Smooth muscle cell (in vitro differentiated cells): ENCODE results near the gene EIF4E3. TPM values are rescaled to one million over a fixed set of nuclear protein-coding genes. Genes with fewer than 3 reads are reported as not detected.

Experiments used
- DNase-seq: peaks from one replicate; lab custom pipeline; 2025; ENCODE audit not compliant: unreplicated experiment; lab: John Stamatoyannopoulos, UW
- H2AFZ ChIP-seq: fragments of 200-600 bp; sonication (generic); 2 replicates; pipeline ENCODE4 v1.6.0; 2016; ENCODE audit warnings: antibody characterized with exemption, low read depth, mild to moderate bottlenecking
- H3F3A ChIP-seq: fragments of 200-600 bp; sonication (generic); 2 replicates; pipeline ENCODE4 v1.6.0; 2017; ENCODE audit warnings: antibody characterized with exemption, low read depth
- H3K27ac ChIP-seq: fragments of 200-600 bp; sonication (generic); 2 replicates; pipeline ENCODE4 v1.5.1; 2016; ENCODE audit warnings: low read depth, mild to moderate bottlenecking
- H3K27me3 ChIP-seq: fragments of 200-600 bp; sonication (generic); 2 replicates; pipeline ENCODE4 v1.6.1; 2016; ENCODE audit warnings: low read depth, mild to moderate bottlenecking
- H3K36me3 ChIP-seq: fragments of 200-600 bp; sonication (generic); 2 replicates; pipeline ENCODE4 v1.5.1; 2016; ENCODE audit warnings: low read depth
- H3K4me1 ChIP-seq: fragments of 200-600 bp; sonication (generic); 2 replicates; pipeline ENCODE4 v1.5.1; 2016; ENCODE audit warnings: low read depth
- H3K4me2 ChIP-seq: fragments of 200-600 bp; sonication (generic); 2 replicates; pipeline ENCODE4 v1.6.0; 2016; ENCODE audit warnings: mild to moderate bottlenecking
- H3K4me3 ChIP-seq: fragments of 200-600 bp; sonication (generic); 2 replicates; pipeline ENCODE4 v1.5.1; 2016; ENCODE audit warnings: mild to moderate bottlenecking
- H3K79me2 ChIP-seq: fragments of 200-600 bp; sonication (generic); 2 replicates; pipeline ENCODE4 v1.6.0; 2016; ENCODE audit warnings: low read depth, mild to moderate bottlenecking
- H3K9ac ChIP-seq: fragments of 200-600 bp; sonication (generic); 2 replicates; pipeline ENCODE4 v1.6.0; 2016; ENCODE audit warnings: low read depth
- H3K9me3 ChIP-seq: fragments of 200-600 bp; sonication (generic); replicated peaks from 2 replicates; pipeline ENCODE4 v1.5.1; 2016; ENCODE audit warnings: low read depth
- H4K20me1 ChIP-seq: fragments of 200-600 bp; sonication (generic); 2 replicates; pipeline ENCODE4 v1.6.0; 2016; ENCODE audit warnings: low read depth
- CTCF ChIP-seq: fragments of 200-600 bp; sonication (generic); IDR thresholded peaks from 2 replicates; pipeline ENCODE4 v1.5.1; 2017; ENCODE audit warnings: borderline replicate concordance, mild to moderate bottlenecking, antibody characterized with exemption; ENCODE audit not compliant: insufficient read depth, poor library complexity, severe bottlenecking
- WGBS: methylation state at CpG from one replicate; pipeline ENCODE4 v1.1.7; 2016; ENCODE audit warnings: low lambda C conversion rate; 5-methylcytosine and 5-hydroxymethylcytosine counted together
- polyA plus RNA-seq: library from polyadenylated mRNA; unstranded; fragments of >200 nt; fragmentation: Nextera tagmentation; extraction: Ambion mirVana; gene quantifications from 2 replicates; pipeline ENCODE4 v1.2.1, GENCODE V29; 2016
- total RNA-seq: library from RNA; depleted of rRNA; stranded (reverse); fragments of >200 nt; gene quantifications from 2 replicates; pipeline ENCODE4 v1.2.3, GENCODE V29; 2014

The EIF4E3 gene
- total and polyA plus RNA-seq, 2 experiments from 2014 or later = 2.3 to 3.5 TPM

- H3K36me3 ChIP-seq = peaks cover 7% of the 10 kb centered on the region
- H3K9me3 ChIP-seq = peaks cover 17% of the 10 kb centered on the region
- no peak overlapping the region for H3K4me3 ChIP-seq
- no peak for TF ChIP-seq CTCF
- H3K79me2 ChIP-seq = no peaks in the 10 kb centered on the region
- no peak for DNase-seq
- no peak overlapping the region for H3K27ac ChIP-seq
- H4K20me1 ChIP-seq = no peaks in the 10 kb centered on the region
- H2AFZ ChIP-seq = no peak overlapping the region
- H3K4me2 ChIP-seq = no peak overlapping the region
- H3K9ac ChIP-seq = no peak overlapping the region
- H3K27me3 ChIP-seq = peaks cover 2% of the 10 kb centered on the region
- H3K4me1 ChIP-seq = no peaks in the 10 kb centered on the region
- H3F3A ChIP-seq = no peaks in the 10 kb centered on the region
- WGBS = 90% methylated on average over 3 of the region's 3 CpGs
These were observed 19.5 kb upstream of the EIF4E3 start for GRCh38 chr3:71744738-71745137.

- TF ChIP-seq CTCF = no peak
- no peaks in the 10 kb centered on the region for H3K27me3 ChIP-seq
- H3F3A ChIP-seq = no peaks in the 10 kb centered on the region
- H3K9ac ChIP-seq = no peak overlapping the region
- H3K79me2 ChIP-seq = no peaks in the 10 kb centered on the region
- H3K4me3 ChIP-seq = no peak overlapping the region
- H3K4me1 ChIP-seq = no peaks in the 10 kb centered on the region
- peaks cover 17% of the 10 kb centered on the region for H3K9me3 ChIP-seq
- WGBS = 94% methylated on average over 1 of the region's 1 CpG
- H3K36me3 ChIP-seq = peaks cover 7% of the 10 kb centered on the region
- H3K27ac ChIP-seq = no peak overlapping the region
- H3K4me2 ChIP-seq = no peak overlapping the region
- H2AFZ ChIP-seq = no peak overlapping the region
- DNase-seq = no peak
- no peaks in the 10 kb centered on the region for H4K20me1 ChIP-seq
These were observed 17.4 kb upstream of the EIF4E3 start for GRCh38 chr3:71742621-71743020.

GRCh38 chr3:71734881-71735280 is 9.7 kb upstream of the EIF4E3 start:
- Histone ChIP-seq H3K27me3 (peaks cover 5% of the 10 kb centered on the region), H4K20me1 (no peaks in the 10 kb centered on the region), H3K4me1 (no peaks in the 10 kb centered on the region), H3K4me2 (no peak overlapping the region), H3K36me3 (no peaks in the 10 kb centered on the region), H3K4me3 (no peak overlapping the region), H3F3A (peaks cover 3% of the 10 kb centered on the region), H3K9me3 (no peaks in the 10 kb centered on the region), H3K79me2 (no peaks in the 10 kb centered on the region), H3K27ac (no peak overlapping the region), H2AFZ (no peak overlapping the region), H3K9ac (no peak overlapping the region)
- WGBS = 89% methylated on average over 1 of the region's 1 CpG
- no peak for DNase-seq
- no peak for TF ChIP-seq CTCF

- Histone ChIP-seq H3F3A (peaks cover 3% of the 10 kb centered on the region), H3K4me3 (no peak overlapping the region), H3K36me3 (no peaks in the 10 kb centered on the region), H4K20me1 (no peaks in the 10 kb centered on the region), H3K27ac (no peak overlapping the region), H3K27me3 (peaks cover 8% of the 10 kb centered on the region), H3K4me1 (no peaks in the 10 kb centered on the region), H3K79me2 (no peaks in the 10 kb centered on the region), H3K9me3 (no peaks in the 10 kb centered on the region), H3K9ac (no peak overlapping the region), H3K4me2 (no peak overlapping the region), H2AFZ (no peak overlapping the region)
- WGBS = 64% methylated on average over 2 of the region's 2 CpGs
- TF ChIP-seq CTCF = no peak
- no peak for DNase-seq
These were observed 8.1 kb upstream of the EIF4E3 start for GRCh38 chr3:71733319-71733718.
